OCI-LY7 (cell line): ENCODE measurements around the gene ABCC8.

Experiments used
- EZH2phosphoT487 ChIP-seq: fragments of 200-600 bp; sonication (generic); IDR thresholded peaks from 2 replicates; pipeline ENCODE4 v1.6.1; 2018; ENCODE audit warnings: low read depth, borderline replicate concordance, mild to moderate bottlenecking, mixed run types, antibody characterized with exemption, low read length, moderate library complexity, mixed read lengths
- TF ChIP-seq, protein P1 (sequence below): fragments of 200-600 bp; sonication (generic); conservative IDR thresholded peaks from 2 replicates; pipeline ENCODE4 v1.5.1; 2014; ENCODE audit warnings: mild to moderate bottlenecking, antibody characterized with exemption, low read length, moderate library complexity, mixed read lengths

DNA sequence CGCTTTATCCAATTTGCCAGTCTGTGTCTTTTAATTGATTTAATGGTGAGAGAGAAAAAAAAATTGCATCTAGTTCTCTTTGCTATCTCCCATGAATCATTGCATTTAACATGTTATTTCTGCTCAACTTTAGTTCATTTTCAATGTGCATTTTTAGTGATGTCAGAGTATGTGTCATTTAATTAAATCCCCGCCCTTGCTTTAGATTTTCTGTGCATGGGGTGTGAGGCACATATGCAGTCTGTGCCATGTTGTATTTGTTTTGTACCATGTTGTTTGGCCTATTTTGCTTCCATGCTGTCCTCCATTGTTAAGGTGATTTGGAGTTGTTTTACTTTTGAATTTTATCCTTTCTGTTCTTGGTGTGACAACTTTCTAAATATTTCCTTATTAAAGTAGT lies 133.4 kb downstream of the ABCC8 start:
- TF ChIP-seq EZH2phosphoT487: no peak
- TF ChIP-seq, protein P1, sequence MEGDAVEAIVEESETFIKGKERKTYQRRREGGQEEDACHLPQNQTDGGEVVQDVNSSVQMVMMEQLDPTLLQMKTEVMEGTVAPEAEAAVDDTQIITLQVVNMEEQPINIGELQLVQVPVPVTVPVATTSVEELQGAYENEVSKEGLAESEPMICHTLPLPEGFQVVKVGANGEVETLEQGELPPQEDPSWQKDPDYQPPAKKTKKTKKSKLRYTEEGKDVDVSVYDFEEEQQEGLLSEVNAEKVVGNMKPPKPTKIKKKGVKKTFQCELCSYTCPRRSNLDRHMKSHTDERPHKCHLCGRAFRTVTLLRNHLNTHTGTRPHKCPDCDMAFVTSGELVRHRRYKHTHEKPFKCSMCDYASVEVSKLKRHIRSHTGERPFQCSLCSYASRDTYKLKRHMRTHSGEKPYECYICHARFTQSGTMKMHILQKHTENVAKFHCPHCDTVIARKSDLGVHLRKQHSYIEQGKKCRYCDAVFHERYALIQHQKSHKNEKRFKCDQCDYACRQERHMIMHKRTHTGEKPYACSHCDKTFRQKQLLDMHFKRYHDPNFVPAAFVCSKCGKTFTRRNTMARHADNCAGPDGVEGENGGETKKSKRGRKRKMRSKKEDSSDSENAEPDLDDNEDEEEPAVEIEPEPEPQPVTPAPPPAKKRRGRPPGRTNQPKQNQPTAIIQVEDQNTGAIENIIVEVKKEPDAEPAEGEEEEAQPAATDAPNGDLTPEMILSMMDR: no peak
